NB4 (cell line): ENCODE results near the gene SHFL.
A peak's percentile ranks its signal among the peaks of the same experiment; 100 is the strongest.

Experiments used
- DNase-seq: peaks from one replicate; pipeline ENCODE4 v3.0.0; 2010; ENCODE audit warnings: low read depth
- H3K4me3 ChIP-seq: one replicate; pipeline ENCODE4 v1.5.1; 2011; ENCODE audit warnings: mild to moderate bottlenecking, low read depth, low read length, moderate library complexity
- CTCF ChIP-seq: IDR thresholded peaks from one replicate; pipeline ENCODE4 v1.5.1; 2012; ENCODE audit warnings: low read depth, low read length
- MYC ChIP-seq: IDR thresholded peaks from 2 replicates; pipeline ENCODE4 v1.6.1; 2011; ENCODE audit warnings: low read depth, low read length
- POLR2A ChIP-seq: IDR thresholded peaks from 2 replicates; pipeline ENCODE4 v1.6.1; 2011; ENCODE audit warnings: mild to moderate bottlenecking; ENCODE audit not compliant: insufficient read length; ENCODE audit errors: extremely low read depth
- TF ChIP-seq, protein P1 (sequence below): IDR thresholded peaks from 2 replicates; pipeline ENCODE4 v1.6.1; 2011; ENCODE audit warnings: low read depth, low read length

Gene SHFL

GRCh38 chr19:10045371-10045770, 40.7 kb upstream of the SHFL start:
- TF ChIP-seq MYC (no peak), POLR2A (no peak), CTCF (no peak)
- TF ChIP-seq, protein P1, sequence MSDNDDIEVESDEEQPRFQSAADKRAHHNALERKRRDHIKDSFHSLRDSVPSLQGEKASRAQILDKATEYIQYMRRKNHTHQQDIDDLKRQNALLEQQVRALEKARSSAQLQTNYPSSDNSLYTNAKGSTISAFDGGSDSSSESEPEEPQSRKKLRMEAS = no peak
- H3K4me3 ChIP-seq = no peak overlapping the region
- DNase-seq = peak; percentile 51

- H3K4me3 ChIP-seq = no peak overlapping the region
- TF ChIP-seq, protein P1 = no peak
- TF ChIP-seq CTCF = no peak
- TF ChIP-seq POLR2A = no peak
- TF ChIP-seq MYC = no peak
- DNase-seq = no peak
These were observed 36.5 kb upstream of the SHFL start for GRCh38 chr19:10049626-10050025.

GRCh38 chr19:10052602-10053360, 33.3 kb upstream of the SHFL start:
- no peak for DNase-seq
- no peak for TF ChIP-seq CTCF
- TF ChIP-seq POLR2A = no peak
- TF ChIP-seq MYC = no peak
- TF ChIP-seq, protein P1 = no peak

DNA sequence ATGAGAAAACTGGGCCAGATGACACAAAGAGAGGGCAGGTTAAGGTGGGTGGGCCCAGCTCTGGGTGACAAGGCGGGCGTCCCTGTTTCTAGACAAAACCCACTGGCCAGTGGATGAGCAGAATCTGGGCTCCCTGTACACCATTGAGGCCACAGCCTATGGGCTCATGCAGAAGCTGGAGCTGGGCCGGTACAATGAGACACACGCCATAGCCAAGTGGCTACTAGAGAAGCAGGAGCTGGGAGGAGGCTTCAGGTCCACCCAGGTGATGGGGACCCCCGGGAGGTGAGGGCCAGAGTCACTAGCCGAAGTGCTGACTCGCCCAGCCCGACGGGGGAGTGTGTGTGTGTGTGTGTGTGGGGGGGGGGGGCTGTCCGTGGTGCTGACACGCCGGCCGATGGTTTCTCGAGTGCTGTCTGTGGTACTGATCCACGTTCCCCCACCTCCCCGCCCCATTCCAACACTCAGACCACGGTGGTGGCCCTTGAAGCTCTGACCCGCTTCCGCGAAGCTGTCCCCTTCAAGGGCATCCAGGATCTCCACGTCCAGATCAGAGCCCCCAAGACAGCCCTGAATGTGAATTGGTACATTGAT, 24.3 kb upstream of the SHFL start:
- no peak overlapping the region for H3K4me3 ChIP-seq
- peak; percentile 68 for DNase-seq
- TF ChIP-seq CTCF = no peak
- TF ChIP-seq, protein P1 = peak; percentile 73

More at GRCh38 chr19:10052602-10053360, 33.3 kb upstream of the SHFL start:
- H3K4me3 ChIP-seq = no peak overlapping the region

DNA sequence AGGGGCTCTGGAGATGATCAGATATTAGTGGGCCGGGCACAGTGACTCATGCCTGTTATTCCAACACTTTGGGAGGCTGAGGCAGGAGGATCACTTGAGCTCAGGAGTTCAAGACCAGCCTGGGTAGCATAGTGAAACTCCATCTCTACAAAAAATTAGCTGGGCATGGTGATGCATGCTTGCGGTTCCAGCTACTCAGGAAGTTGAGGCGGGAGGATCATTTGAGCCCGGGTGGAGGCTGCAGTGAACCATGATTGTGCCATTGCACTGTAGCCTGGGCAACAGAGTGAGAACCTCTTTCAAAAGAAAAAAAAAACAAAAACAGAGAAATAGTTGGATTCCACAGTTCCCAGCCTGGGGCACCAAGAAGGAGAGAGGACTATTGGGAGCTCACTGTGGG, 17.9 kb upstream of the SHFL start:
- TF ChIP-seq MYC = no peak
- TF ChIP-seq POLR2A = no peak
- TF ChIP-seq, protein P1 = no peak
- no peak for TF ChIP-seq CTCF
- no peak overlapping the region for H3K4me3 ChIP-seq
- peak; percentile 56 for DNase-seq
